A549 (cell line): ENCODE results near the gene SYNPR. TPM values are rescaled to one million over a fixed set of nuclear protein-coding genes. Genes with fewer than 3 reads are reported as not detected.

Source experiments
- ATAC-seq, 2 experiments: fragments of 200-7000 bp in 1 of 2; fragments of >200 bp in 1 of 2; cut with Nextera tagmentation in 1 of 2; cut with Tn5 transposase in 1 of 2; 3 replicates each; pipeline versions ENCODE4 v1.8.0 to v1.9.1; 2018 to 2020; ENCODE audit warnings: mild to moderate bottlenecking in 1 of 2, moderate library complexity in 1 of 2
- CTCF ChIA-PET: fragments of 300-600 bp; sonication (Branson Sonifier 250); formaldehyde crosslinking; extraction: SDS; loops from one replicate; lab custom pipeline; 2021; ENCODE audit warnings: antibody characterized with exemption, inconsistent platforms; lab: Yijun Ruan, JAX
- POLR2A ChIA-PET: fragments of 350-600 bp; formaldehyde crosslinking; extraction: SDS; loops from one replicate; lab custom pipeline; 2021; ENCODE audit warnings: antibody characterized with exemption, inconsistent platforms; lab: Yijun Ruan, JAX
- DNase-seq, 2 experiments: peaks; one replicate each; pipeline versions ENCODE4 v3.0.0 to v3.0.0-alpha.2; 2011 to 2016; ENCODE audit warnings: low read depth in 1 of 2, low spot score in 1 of 2
- FAIRE-seq: peaks from 2 replicates; lab custom pipeline; 2011; peaks lifted over from hg19 to GRCh38; lab: Jason Lieb, UNC
- H3K27ac ChIP-seq, 2 experiments: fragments of >200 bp; sonication (Bioruptor Twin); formaldehyde crosslinking; 3 replicates each; pipeline ENCODE4 v1.5.1; 2016 to 2017
- H3K4me1 ChIP-seq: fragments of >200 bp; sonication (Bioruptor Twin); formaldehyde crosslinking; 3 replicates; pipeline ENCODE4 v1.6.1; 2016
- H3K4me2 ChIP-seq: fragments of >200 bp; sonication (Bioruptor Twin); formaldehyde crosslinking; 3 replicates; pipeline ENCODE4 v1.6.1; 2016
- H3K4me3 ChIP-seq: fragments of >200 bp; sonication (Bioruptor Twin); formaldehyde crosslinking; 3 replicates; pipeline ENCODE4 v1.5.1; 2016
- H3K9me3 ChIP-seq: fragments of >200 bp; sonication (Bioruptor Twin); formaldehyde crosslinking; 3 replicates; pipeline ENCODE4 v1.6.1; 2016
- ATOH8 ChIP-seq: fragments of 250-450 bp; sonication (Bioruptor Pico); IDR thresholded peaks from 2 replicates; pipeline ENCODE4 v1.5.0; 2020; ENCODE audit warnings: low read depth, mild to moderate bottlenecking, moderate library complexity
- CTCF ChIP-seq: fragments of >200 bp; sonication (Bioruptor Twin); formaldehyde crosslinking; IDR thresholded peaks from 3 replicates; pipeline ENCODE4 v1.5.1; 2016
- EHF ChIP-seq: fragments of 250-450 bp; sonication (Bioruptor Pico); IDR thresholded peaks from 2 replicates; pipeline ENCODE4 v1.5.0; 2020; ENCODE audit warnings: mild to moderate bottlenecking
- ELK1 ChIP-seq: fragments of 150-350 bp; IDR thresholded peaks from 2 replicates; pipeline ENCODE4 v1.6.1; 2014; ENCODE audit warnings: low read depth, mild to moderate bottlenecking, low read length
- ESRRA ChIP-seq: fragments of 150-350 bp; IDR thresholded peaks from 2 replicates; pipeline ENCODE4 v1.6.1; 2014; ENCODE audit warnings: mild to moderate bottlenecking, low read length, borderline replicate concordance
- FOSL2 ChIP-seq, 2 experiments: fragments of 450-650 bp in 1 of 2; fragments of >200 bp in 1 of 2; sonication (Bioruptor Twin) in 1 of 2; formaldehyde crosslinking; IDR thresholded peaks; 2 replicates each; pipeline versions ENCODE4 v1.5.0 to v1.6.1; 2016 to 2020; ENCODE audit warnings: mild to moderate bottlenecking in 1 of 2, moderate library complexity in 1 of 2
- HES2 ChIP-seq: fragments of >200 bp; sonication (Bioruptor Twin); formaldehyde crosslinking; IDR thresholded peaks from 2 replicates; pipeline ENCODE4 v1.6.1; 2016
- HOXA7 ChIP-seq: fragments of 250-450 bp; sonication (Bioruptor Pico); IDR thresholded peaks from 2 replicates; pipeline ENCODE4 v1.5.0; 2020; ENCODE audit warnings: mild to moderate bottlenecking, moderate library complexity
- HOXB5 ChIP-seq: fragments of 250-450 bp; sonication (Bioruptor Pico); IDR thresholded peaks from 2 replicates; pipeline ENCODE4 v1.5.0; 2020; ENCODE audit warnings: mild to moderate bottlenecking, moderate library complexity
- KDM5A ChIP-seq: fragments of 200-600 bp; sonication (generic); IDR thresholded peaks from 2 replicates; pipeline ENCODE4 v1.6.1; 2016; ENCODE audit warnings: antibody characterized with exemption, mild to moderate bottlenecking
- MAFK ChIP-seq: fragments of 450-650 bp; IDR thresholded peaks from 2 replicates; pipeline ENCODE4 v1.6.1; 2014; ENCODE audit not compliant: partially characterized antibody
- MAX ChIP-seq: IDR thresholded peaks from 2 replicates; pipeline ENCODE4 v1.6.1; 2012
- MYC ChIP-seq: IDR thresholded peaks from 2 replicates; pipeline ENCODE4 v1.6.1; 2012; ENCODE audit warnings: mild to moderate bottlenecking, inconsistent platforms, low read length, improper control_type of control experiment, borderline replicate concordance
- NFE2L2 ChIP-seq: fragments of 150-350 bp; conservative IDR thresholded peaks from 2 replicates; pipeline ENCODE4 v1.6.1; 2014; ENCODE audit warnings: low read length
- RCOR1 ChIP-seq: fragments of 150-350 bp; IDR thresholded peaks from 2 replicates; pipeline ENCODE4 v1.6.1; 2014; ENCODE audit warnings: antibody characterized with exemption, low read length, low read depth
- RFX5 ChIP-seq: fragments of 450-650 bp; IDR thresholded peaks from 2 replicates; pipeline ENCODE4 v1.7.1; 2014; ENCODE audit warnings: antibody characterized with exemption, mild to moderate bottlenecking, moderate library complexity
- USF2 ChIP-seq: fragments of 450-650 bp; IDR thresholded peaks from 2 replicates; pipeline ENCODE4 v1.6.1; 2014; ENCODE audit warnings: antibody characterized with exemption
- ZC3H11A ChIP-seq: fragments of 450-650 bp; IDR thresholded peaks from 2 replicates; pipeline ENCODE4 v1.6.1; 2014; ENCODE audit warnings: antibody characterized with exemption, mild to moderate bottlenecking
- ZFP36 ChIP-seq: fragments of 450-650 bp; IDR thresholded peaks from 2 replicates; pipeline ENCODE4 v1.6.1; 2014; ENCODE audit warnings: borderline replicate concordance; ENCODE audit not compliant: partially characterized antibody
- ZNF302 ChIP-seq: fragments of 250-450 bp; sonication (Bioruptor Pico); IDR thresholded peaks from 2 replicates; pipeline ENCODE4 v1.9.0; 2021; ENCODE audit warnings: inconsistent platforms, mild to moderate bottlenecking, moderate library complexity
- WGBS: methylation state at CpG from one replicate; pipeline ENCODE4 v1.1.6; 2017; ENCODE audit errors: missing lambda C conversion rate; 5-methylcytosine and 5-hydroxymethylcytosine counted together
- polyA plus RNA-seq, 4 experiments: library from polyadenylated mRNA; depleted of rRNA in 3 of 4; stranded (reverse); fragments of >200 nt; fragmentation: RNase III in 1 of 4; extraction: RNeasy Plus Mini Kit Qiagen cat#74134 plus additional on column Dnase treatment in 1 of 4; gene quantifications; 2 replicates in 3 of 4; 3 replicates in 1 of 4; pipeline ENCODE4 v1.2.3, GENCODE V29; 2011 to 2017

SYNPR gene
- polyA plus RNA-seq, 2 of the 4 experiments (the other 2 are of a cell fraction): not detected

- WGBS: 17% methylated on average over 5 of the region's 5 CpGs
- no peak overlapping the region for H3K4me3 ChIP-seq
- H3K9me3 ChIP-seq: no peaks in the 10 kb centered on the region
- no peak overlapping the region for H3K27ac ChIP-seq
- no peak for FAIRE-seq
- no peaks in the 10 kb centered on the region for H3K4me1 ChIP-seq
- TF ChIP-seq ESRRA (no peak), HOXA7 (CRISPR knock-in tag) (no peak), USF2 (no peak)
- H3K4me2 ChIP-seq: no peak overlapping the region
- ChIA-PET POLR2A (no interaction called here), CTCF (no interaction called here)
- no peak for DNase-seq
- no peak for ATAC-seq
These were observed 376.8 kb downstream of the SYNPR start for GRCh38 chr3:63654931-63655330.

GRCh38 chr3:63655519-63655918, 377.4 kb downstream of the SYNPR start:
- FAIRE-seq (no peak), DNase-seq (no peak), ATAC-seq (no peak)
- WGBS: 3% methylated on average over 4 of the region's 4 CpGs
- ChIA-PET CTCF (no interaction called here), POLR2A (no interaction called here)
- Histone ChIP-seq H3K27ac (no peak overlapping the region), H3K9me3 (no peaks in the 10 kb centered on the region)
- no peak for TF ChIP-seq RCOR1
- no peak for TF ChIP-seq ELK1
- TF ChIP-seq ZC3H11A: no peak
- no peak for TF ChIP-seq ATOH8
- TF ChIP-seq RFX5: no peak
- no peak for TF ChIP-seq CTCF
- TF ChIP-seq KDM5A: no peak
- no peak for TF ChIP-seq FOSL2 (IDR thresholded peaks at IDR 0.05)
- TF ChIP-seq FOSL2 (CRISPR knock-in tag; IDR thresholded peaks at IDR 0.05): no peak
- TF ChIP-seq MAX: no peak
- TF ChIP-seq HOXB5 (CRISPR knock-in tag): no peak
- TF ChIP-seq, all 56 proteins: peak for 0
- H3K4me1 ChIP-seq: no peaks in the 10 kb centered on the region
- no peak overlapping the region for H3K4me3 ChIP-seq
- H3K4me2 ChIP-seq: no peak overlapping the region

GRCh38 chr3:63656786-63657185, 378.7 kb downstream of the SYNPR start:
- CTCF ChIA-PET: no interaction called here
- 29% methylated on average over 6 of the region's 6 CpGs for WGBS

More at GRCh38 chr3:63656786-63657185, 378.7 kb downstream of the SYNPR start:
- Histone ChIP-seq H3K9me3 (no peaks in the 10 kb centered on the region), H3K27ac (no peak overlapping the region), H3K4me3 (no peak overlapping the region), H3K4me2 (no peak overlapping the region), H3K4me1 (no peaks in the 10 kb centered on the region)
- POLR2A ChIA-PET: no interaction called here
- DNase-seq (no peak), ATAC-seq (no peak), FAIRE-seq (no peak)
- TF ChIP-seq MAFK (no peak), NFE2L2 (no peak), MYC (no peak), EHF (no peak), HES2 (no peak), ZFP36 (no peak), ZNF302 (CRISPR knock-in tag) (no peak), ELK1 (no peak)
